ENCODE results near the gene MAST4. TPM values are rescaled to one million over a fixed set of nuclear protein-coding genes. Genes with fewer than 3 reads are reported as not detected.

Gene MAST4
- total and polyA plus RNA-seq, 2 of the 8 experiments (the other 6 are each of a cell fraction or from before 2014, with no cell fraction given): 1.5 to 2.6 TPM

- FAIRE-seq (no peak), DNase-seq (ENCODE audit: low read depth in 1 of 2, low spot score in 2 of 2) (no peak)
- H3K27me3 ChIP-seq (replicated peaks in 1 of 4; ENCODE audit: control insufficient read depth in 3 of 4, extremely low read depth in 1 of 4, insufficient read depth in 3 of 4, low read length in 3 of 4): no peaks in the 10 kb centered on the region
- H3K36me3 ChIP-seq (ENCODE audit: control insufficient read depth in 2 of 4, insufficient read depth in 4 of 4, low read length in 3 of 4): no peaks in the 10 kb centered on the region
- H4K20me1 ChIP-seq (replicated peaks in 1 of 2; ENCODE audit: control insufficient read depth in 1 of 2, insufficient read depth in 2 of 2, low read length in 2 of 2): no peaks in the 10 kb centered on the region
- H3K56ac ChIP-seq (replicated peaks; ENCODE audit: insufficient read length, low read depth, low read length): no peak overlapping the region
- H3K4me2 ChIP-seq (ENCODE audit: insufficient read depth in 1 of 2, low read depth in 2 of 2, low read length in 2 of 2): no peak overlapping the region
- no peak overlapping the region for H4K5ac ChIP-seq (ENCODE audit: insufficient read length, low read depth, low read length)
- no peak overlapping the region for H3K4ac ChIP-seq (replicated peaks; ENCODE audit: insufficient read length, low read depth, low read length)
- no peaks in the 10 kb centered on the region for H3K79me2 ChIP-seq (ENCODE audit: control insufficient read depth in 1 of 2, insufficient read depth in 2 of 2, low read length in 2 of 2)
- H3K23ac ChIP-seq (ENCODE audit: insufficient read length): no peak overlapping the region
- H4K91ac ChIP-seq (replicated peaks; ENCODE audit: insufficient read length, low read length): no peak overlapping the region
- no peak overlapping the region for H2AK5ac ChIP-seq (ENCODE audit: low read depth, low read length)
- no peaks in the 10 kb centered on the region for H3K9me3 ChIP-seq (ENCODE audit: insufficient read depth in 2 of 2, low read depth in 1 of 2, low read length in 1 of 2)
- no peak overlapping the region for H2BK15ac ChIP-seq (ENCODE audit: low read length)
- no peaks in the 10 kb centered on the region for H3K79me1 ChIP-seq (ENCODE audit: low read depth, low read length)
- H3K9ac ChIP-seq (replicated peaks in 1 of 4; ENCODE audit: extremely low read depth in 1 of 4, low read depth in 3 of 4, low read length in 3 of 4): no peak overlapping the region
- 95% methylated on average over 1 of the region's 1 CpG; no CpG with 5 or more reads in 1 of the 2 experiments for WGBS, 2 experiments (ENCODE audit: extremely low coverage in 1 of 2, insufficient coverage in 1 of 2, insufficient read length in 1 of 2, insufficient replicate concordance in 2 of 2, low coverage in 1 of 2, low lambda C conversion rate in 2 of 2, missing lambda C conversion rate in 1 of 2)
- H2BK120ac ChIP-seq (replicated peaks; ENCODE audit: low read depth, low read length): no peak overlapping the region
- H3K14ac ChIP-seq (ENCODE audit: insufficient read length): no peak overlapping the region
- H2BK5ac ChIP-seq (ENCODE audit: low read depth, low read length): no peak overlapping the region
- H3K18ac ChIP-seq (ENCODE audit: extremely low read depth, low read length): no peak overlapping the region
- no peak overlapping the region for H3K4me3 ChIP-seq (ENCODE audit: extremely low read depth in 1 of 4, insufficient read depth in 2 of 4, low read depth in 3 of 4, low read length in 4 of 4)
- H2BK12ac ChIP-seq (ENCODE audit: low read depth, low read length): no peak overlapping the region
- no peak overlapping the region for H2AFZ ChIP-seq (ENCODE audit: low read length)
- H3K27ac ChIP-seq (ENCODE audit: low read depth, low read length): no peak overlapping the region
- ChIA-PET CTCF (ENCODE audit: partially characterized antibody) (interaction anchor here (1.2 to 5.7 kb wide), 4 partner anchors 14 to 421 kb away, joined by 3 to 40 read pairs (median 5); no protein-coding TSS in a partner anchor), POLR2A (ENCODE audit: partially characterized antibody) (no interaction called here)
- H3K23me2 ChIP-seq (ENCODE audit: low read depth, low read length): no peaks in the 10 kb centered on the region
- no peaks in the 10 kb centered on the region for H3K4me1 ChIP-seq (replicated peaks in 1 of 4; ENCODE audit: control insufficient read depth in 3 of 4, insufficient read depth in 4 of 4, low read length in 3 of 4)
- no peak overlapping the region for H2BK20ac ChIP-seq (ENCODE audit: low read length)
- no peak overlapping the region for H4K8ac ChIP-seq (ENCODE audit: extremely low read depth, insufficient read depth, low read length)
These were observed 131.9 kb downstream of the MAST4 start for GRCh38 chr5:66728049-66728448.

Data from H1 (cell line).